Type B pancreatic cell (in vitro differentiated cells): ENCODE data around the gene TTLL11. TPM values are rescaled to one million over a fixed set of nuclear protein-coding genes. Genes with fewer than 3 reads are reported as not detected.

ENCODE experiments used
- DNase-seq: peaks from one replicate; pipeline ENCODE4 v3.0.0; 2021; ENCODE audit warnings: mixed read lengths; ENCODE audit not compliant: unreplicated experiment; ENCODE audit errors: extremely low spot score
- H3K27ac Mint-ChIP-seq: 2 replicates; pipeline ENCODE4 v1.8.0; 2021; ENCODE audit warnings: mild to moderate bottlenecking, mixed read lengths
- H3K27me3 Mint-ChIP-seq: 2 replicates; pipeline ENCODE4 v1.8.0; 2021; ENCODE audit warnings: mixed read lengths
- H3K36me3 Mint-ChIP-seq: 2 replicates; pipeline ENCODE4 v1.8.0; 2021; ENCODE audit warnings: mixed read lengths
- H3K4me1 Mint-ChIP-seq: one replicate; pipeline ENCODE4 v1.8.0; 2021; ENCODE audit warnings: mixed read lengths; ENCODE audit not compliant: unreplicated experiment
- H3K4me3 Mint-ChIP-seq: 2 replicates; pipeline ENCODE4 v1.8.0; 2021; ENCODE audit warnings: mild to moderate bottlenecking, mixed read lengths
- H3K9me3 Mint-ChIP-seq: 2 replicates; pipeline ENCODE4 v1.8.0; 2021; ENCODE audit warnings: mixed read lengths
- total RNA-seq: library from RNA; stranded (reverse); gene quantifications from 2 replicates; pipeline ENCODE4 v1.2.1, GENCODE V29; 2021; ENCODE audit warnings: low replicate concordance
- TF ChIP-seq, protein P1 (sequence below): fragments of 200-600 bp; sonication (generic); conservative IDR thresholded peaks from 2 replicates; pipeline ENCODE4 v1.5.0; 2021; ENCODE audit warnings: antibody characterized with exemption, mild to moderate bottlenecking

Gene TTLL11
- total RNA-seq, 1 donor from 2014 or later: 8.6 TPM

DNA sequence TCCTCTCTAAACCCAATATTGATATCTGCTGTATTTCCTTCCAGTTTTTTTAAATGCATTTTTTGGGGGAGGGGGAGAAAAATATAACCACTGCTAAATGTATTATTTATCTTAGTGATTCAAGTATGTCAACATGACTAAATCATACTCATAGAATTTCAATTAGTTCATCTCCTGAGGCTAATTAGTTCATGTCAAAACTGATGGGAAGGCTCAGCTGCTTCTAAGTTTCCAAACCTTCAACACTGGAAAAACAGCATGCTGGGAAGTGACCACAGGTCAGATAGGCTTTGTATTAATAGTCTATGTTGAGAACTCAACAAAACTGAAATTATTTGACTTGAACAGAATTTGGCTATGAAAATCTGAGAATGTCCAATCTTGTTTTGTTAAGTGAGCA lies 118.7 kb downstream of the TTLL11 start:
- Mint-ChIP-seq H3K9me3 (no peaks in the 10 kb centered on the region), H3K4me3 (no peak overlapping the region), H3K36me3 (peaks cover 18% of the 10 kb centered on the region), H3K27me3 (no peaks in the 10 kb centered on the region), H3K4me1 (peaks cover 21% of the 10 kb centered on the region), H3K27ac (peak overlapping the region; percentile 77)
- DNase-seq: no peak
- TF ChIP-seq, protein P1, sequence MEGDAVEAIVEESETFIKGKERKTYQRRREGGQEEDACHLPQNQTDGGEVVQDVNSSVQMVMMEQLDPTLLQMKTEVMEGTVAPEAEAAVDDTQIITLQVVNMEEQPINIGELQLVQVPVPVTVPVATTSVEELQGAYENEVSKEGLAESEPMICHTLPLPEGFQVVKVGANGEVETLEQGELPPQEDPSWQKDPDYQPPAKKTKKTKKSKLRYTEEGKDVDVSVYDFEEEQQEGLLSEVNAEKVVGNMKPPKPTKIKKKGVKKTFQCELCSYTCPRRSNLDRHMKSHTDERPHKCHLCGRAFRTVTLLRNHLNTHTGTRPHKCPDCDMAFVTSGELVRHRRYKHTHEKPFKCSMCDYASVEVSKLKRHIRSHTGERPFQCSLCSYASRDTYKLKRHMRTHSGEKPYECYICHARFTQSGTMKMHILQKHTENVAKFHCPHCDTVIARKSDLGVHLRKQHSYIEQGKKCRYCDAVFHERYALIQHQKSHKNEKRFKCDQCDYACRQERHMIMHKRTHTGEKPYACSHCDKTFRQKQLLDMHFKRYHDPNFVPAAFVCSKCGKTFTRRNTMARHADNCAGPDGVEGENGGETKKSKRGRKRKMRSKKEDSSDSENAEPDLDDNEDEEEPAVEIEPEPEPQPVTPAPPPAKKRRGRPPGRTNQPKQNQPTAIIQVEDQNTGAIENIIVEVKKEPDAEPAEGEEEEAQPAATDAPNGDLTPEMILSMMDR: no peak

DNA sequence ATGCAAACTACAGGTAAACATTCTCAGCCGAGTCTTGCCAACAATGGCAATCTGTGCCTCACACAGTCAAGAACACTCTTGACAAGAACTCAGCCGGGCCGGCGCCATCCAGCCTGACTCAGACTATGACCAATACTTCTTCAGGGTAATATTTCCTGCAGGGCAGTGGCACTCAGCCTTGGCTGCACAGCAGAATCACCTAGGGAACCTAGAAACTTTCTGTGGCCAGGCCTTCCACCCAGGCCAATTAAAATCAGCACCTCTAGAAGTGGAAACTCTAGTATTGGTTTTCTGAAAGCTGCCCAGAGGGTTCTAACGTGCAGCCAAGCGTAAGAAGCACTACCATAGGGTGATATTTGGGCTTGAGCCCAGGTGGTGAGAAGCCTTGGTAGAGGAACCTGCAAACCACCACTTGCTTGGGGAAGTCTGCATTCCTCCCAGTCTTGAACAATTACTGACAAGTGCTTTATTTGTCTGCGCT lies 120.6 kb downstream of the TTLL11 start:
- H3K27ac Mint-ChIP-seq: peak overlapping the region; percentile 3
- peaks cover 21% of the 10 kb centered on the region for H3K4me1 Mint-ChIP-seq
- H3K9me3 Mint-ChIP-seq: no peaks in the 10 kb centered on the region
- H3K27me3 Mint-ChIP-seq: no peaks in the 10 kb centered on the region
- H3K36me3 Mint-ChIP-seq: peaks cover 18% of the 10 kb centered on the region
- no peak overlapping the region for H3K4me3 Mint-ChIP-seq
- no peak for DNase-seq
- TF ChIP-seq, protein P1: no peak

DNA sequence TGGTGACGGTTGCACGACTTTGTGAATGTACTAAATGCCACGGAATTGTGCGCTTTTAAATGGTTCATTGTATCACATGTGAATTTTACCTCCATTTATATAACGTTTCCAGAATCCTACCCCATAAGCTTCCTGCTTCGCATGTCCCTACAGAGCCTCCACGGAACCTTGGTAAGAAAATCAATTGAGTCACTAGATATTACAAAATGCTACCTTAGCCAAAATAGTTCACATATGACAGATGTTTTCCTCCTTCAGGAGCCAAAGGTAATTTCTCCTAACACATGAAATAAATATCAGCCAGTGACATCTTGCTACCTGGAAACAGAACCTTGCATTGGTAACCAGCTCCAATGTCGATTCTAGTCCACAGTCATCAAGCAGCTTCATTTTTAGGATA lies 125.1 kb downstream of the TTLL11 start:
- H3K9me3 Mint-ChIP-seq: no peaks in the 10 kb centered on the region
- DNase-seq: no peak
- H3K27me3 Mint-ChIP-seq: no peaks in the 10 kb centered on the region
- H3K27ac Mint-ChIP-seq: no peak overlapping the region
- H3K36me3 Mint-ChIP-seq: peaks cover 18% of the 10 kb centered on the region
- TF ChIP-seq, protein P1: no peak
- H3K4me1 Mint-ChIP-seq: peaks cover 4% of the 10 kb centered on the region
- H3K4me3 Mint-ChIP-seq: no peak overlapping the region

DNA sequence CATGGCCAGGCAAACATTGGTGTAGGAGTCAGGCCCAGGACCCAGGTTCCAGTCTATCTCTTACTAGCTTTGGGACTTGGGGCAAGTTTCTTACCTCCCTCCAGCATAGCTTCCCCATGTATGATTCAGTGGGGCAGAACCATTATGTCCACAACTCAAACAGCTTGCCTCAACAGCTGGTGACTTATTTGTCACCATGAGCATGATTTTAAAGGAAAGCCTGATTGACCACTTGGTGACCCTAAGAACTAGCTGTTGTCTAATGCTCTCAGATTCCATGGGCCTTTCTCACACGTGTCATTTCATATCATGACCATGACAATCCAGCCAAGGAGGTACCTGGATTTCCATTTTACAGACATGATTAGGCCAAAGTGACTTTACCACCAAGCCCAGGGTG lies 126.4 kb downstream of the TTLL11 start:
- TF ChIP-seq, protein P1: no peak
- no peaks in the 10 kb centered on the region for H3K9me3 Mint-ChIP-seq
- H3K4me3 Mint-ChIP-seq: no peak overlapping the region
- DNase-seq: no peak
- no peaks in the 10 kb centered on the region for H3K4me1 Mint-ChIP-seq
- H3K27me3 Mint-ChIP-seq: peaks cover 3% of the 10 kb centered on the region
- H3K36me3 Mint-ChIP-seq: peaks cover 12% of the 10 kb centered on the region
- no peak overlapping the region for H3K27ac Mint-ChIP-seq

DNA sequence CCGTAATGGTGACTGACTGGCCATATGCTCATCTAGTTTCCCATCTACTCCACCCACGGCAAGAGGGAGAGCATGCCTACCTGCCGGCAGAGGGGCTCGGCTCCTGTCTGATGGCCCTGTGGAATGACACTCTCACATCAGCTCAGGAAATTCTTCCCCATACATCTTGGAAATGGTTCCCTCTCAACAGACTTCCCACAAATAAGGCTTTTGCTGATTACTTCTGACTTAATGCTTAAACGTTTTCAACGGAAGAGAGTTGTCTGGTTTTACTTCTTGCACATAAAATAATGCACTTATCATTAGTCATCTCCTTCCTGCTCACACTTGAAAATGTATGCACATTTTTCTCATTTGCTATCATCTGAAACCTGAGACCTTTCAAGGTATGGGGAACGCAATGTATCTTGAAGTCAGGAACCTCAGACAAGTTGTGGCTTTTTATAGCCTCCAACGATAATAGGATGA lies 129.5 kb downstream of the TTLL11 start:
- H3K36me3 Mint-ChIP-seq: peaks cover 6% of the 10 kb centered on the region
- H3K4me3 Mint-ChIP-seq: no peak overlapping the region
- TF ChIP-seq, protein P1: no peak
- H3K27me3 Mint-ChIP-seq: peaks cover 3% of the 10 kb centered on the region
- H3K9me3 Mint-ChIP-seq: no peaks in the 10 kb centered on the region
- no peak for DNase-seq
- H3K4me1 Mint-ChIP-seq: no peaks in the 10 kb centered on the region
- peak overlapping the region; percentile 77 for H3K27ac Mint-ChIP-seq

DNA sequence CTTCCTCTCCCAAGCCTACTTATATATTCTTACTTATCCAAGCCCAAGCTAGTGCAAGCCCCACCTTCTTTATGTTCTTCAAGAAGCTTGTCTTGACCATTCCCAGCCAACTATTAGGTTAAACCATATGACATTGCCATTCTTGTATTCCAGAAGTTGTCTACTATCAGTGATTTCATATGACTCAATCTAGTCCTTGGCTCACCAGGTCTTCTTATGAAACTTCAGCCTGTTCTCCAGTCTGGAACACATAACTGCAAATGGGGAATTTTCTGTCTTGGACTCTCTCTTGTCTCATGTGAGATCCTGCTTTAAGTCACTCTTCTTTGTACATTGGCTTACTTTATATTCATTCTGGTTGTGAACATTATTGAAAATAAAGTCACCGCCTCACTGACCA lies 130.7 kb downstream of the TTLL11 start:
- Mint-ChIP-seq H3K4me1 (no peaks in the 10 kb centered on the region), H3K27ac (no peak overlapping the region), H3K4me3 (no peak overlapping the region), H3K9me3 (no peaks in the 10 kb centered on the region), H3K27me3 (peaks cover 3% of the 10 kb centered on the region), H3K36me3 (peaks cover 6% of the 10 kb centered on the region)
- TF ChIP-seq, protein P1: no peak
- no peak for DNase-seq
